Mammary epithelial cell (primary cell): ENCODE results near the gene CD84.

Experiments
- CTCF ChIP-seq, 2 donors: IDR thresholded peaks in 1 of 2; conservative IDR thresholded peaks in 1 of 2; 2 replicates each; pipeline ENCODE4 v1.5.1; 2011 to 2012; ENCODE audit warnings: inconsistent platforms in 2 of 2, low read length in 2 of 2, mild to moderate bottlenecking in 2 of 2, control low read depth in 1 of 2, low read depth in 1 of 2; ENCODE audit not compliant: insufficient read depth in 1 of 2; ENCODE audit errors: extremely low read depth in 1 of 2
- EZH2 ChIP-seq: IDR thresholded peaks from 2 replicates; pipeline ENCODE4 v1.6.1; 2012; ENCODE audit warnings: low read length, inconsistent platforms, borderline replicate concordance

GRCh38 chr1:160567341-160567740 lies 12.0 kb downstream of the CD84 start:
- TF ChIP-seq CTCF (conservative IDR thresholded peaks at IDR 0.05 in 1 of 2, IDR thresholded peaks at IDR 0.05 in 1 of 2; ENCODE audit: extremely low read depth in 1 of 2, insufficient read depth in 1 of 2, low read depth in 1 of 2, low read length in 2 of 2) (no peak), EZH2 (no peak)
